ENCODE data around the gene RNF26.

GRCh38 chr11:119371067-119371601, 36.8 kb downstream of the RNF26 start:
- no peak for TF ChIP-seq CTCF (IDR thresholded peaks at IDR 0.05)
- no peak for TF ChIP-seq POLR2A (IDR thresholded peaks at IDR 0.05)

Data from lower leg skin (tissue), 3 donors.